HepG2 (cell line): ENCODE data around the gene TRERF1. TPM values are rescaled to one million over a fixed set of nuclear protein-coding genes. Genes with fewer than 3 reads are reported as not detected.

Source experiments
- ARID4A ChIP-seq: sonication (generic); formaldehyde crosslinking; IDR thresholded peaks from 2 replicates; pipeline ENCODE4 v1.5.0; 2020; ENCODE audit warnings: mild to moderate bottlenecking, missing genetic modification reagents, borderline replicate concordance
- ARNTL ChIP-seq: sonication (generic); formaldehyde crosslinking; IDR thresholded peaks from 2 replicates; pipeline ENCODE4 v1.4.0; 2020; ENCODE audit warnings: mild to moderate bottlenecking, missing genetic modification reagents
- ETV6 ChIP-seq: sonication (generic); formaldehyde crosslinking; conservative IDR thresholded peaks from 2 replicates; pipeline ENCODE4 v1.4.0; 2020; ENCODE audit warnings: missing genetic modification reagents
- IRX3 ChIP-seq: sonication (generic); formaldehyde crosslinking; IDR thresholded peaks from 2 replicates; pipeline ENCODE4 v1.8.1; 2023; ENCODE audit warnings: mild to moderate bottlenecking, low read depth, missing genetic modification reagents, borderline replicate concordance
- JARID2 ChIP-seq: sonication (generic); formaldehyde crosslinking; IDR thresholded peaks from 2 replicates; pipeline ENCODE4 v1.8.1; 2023; ENCODE audit warnings: missing genetic modification reagents, inconsistent platforms; ENCODE audit not compliant: insufficient replicate concordance
- NFRKB ChIP-seq: fragments of 450-650 bp; IDR thresholded peaks from 2 replicates; pipeline ENCODE4 v1.6.1; 2017
- RFXAP ChIP-seq: sonication (generic); formaldehyde crosslinking; IDR thresholded peaks from 2 replicates; pipeline ENCODE4 v1.4.0; 2020; ENCODE audit warnings: missing genetic modification reagents, borderline replicate concordance
- ZNF121 ChIP-seq: sonication (generic); formaldehyde crosslinking; IDR thresholded peaks from 2 replicates; pipeline ENCODE4 v1.5.0; 2020; ENCODE audit warnings: mild to moderate bottlenecking, missing genetic modification reagents
- ZNF407 ChIP-seq: sonication (generic); formaldehyde crosslinking; IDR thresholded peaks from one replicate; pipeline ENCODE4 v1.5.1; 2020; ENCODE audit warnings: mild to moderate bottlenecking, missing genetic modification reagents; ENCODE audit errors: not compliant biosample characterization
- ZNF562 ChIP-seq: sonication (generic); formaldehyde crosslinking; IDR thresholded peaks from 2 replicates; pipeline ENCODE4 v1.8.0; 2022; ENCODE audit warnings: missing genetic modification reagents, borderline replicate concordance
- polyA plus RNA-seq, 8 experiments: library from polyadenylated mRNA; depleted of rRNA in 3 of 8; stranded (reverse) in 7 of 8; unstranded in 1 of 8; fragments of >200 nt; fragmentation: Illumina TruSeq in 4 of 8; extraction: Trizol in 4 of 8; gene quantifications; 2 replicates each; pipeline versions ENCODE4 v1.2.1 to v1.2.3, GENCODE V29; 2011 to 2016; ENCODE audit warnings: low read depth in 4 of 8, missing spikeins in 1 of 8, mixed read lengths in 1 of 8; ENCODE audit not compliant: insufficient read depth in 1 of 8
- total RNA-seq, 5 experiments: library from RNA; depleted of rRNA; stranded (reverse); fragments of >200 nt; fragmentation: Illumina TruSeq; extraction: Trizol; gene quantifications; 2 replicates each; pipeline ENCODE4 v1.2.3, GENCODE V29; 2016; ENCODE audit warnings: low read depth in 1 of 5
- TF ChIP-seq, protein P1 (sequence below): sonication (generic); formaldehyde crosslinking; IDR thresholded peaks from 2 replicates; pipeline ENCODE4 v1.4.0; 2020; ENCODE audit warnings: mild to moderate bottlenecking, missing genetic modification reagents
- TF ChIP-seq, protein P2 (sequence below): IDR thresholded peaks from 2 replicates; pipeline ENCODE4 v1.6.1; 2016; ENCODE audit warnings: low read depth, control low read depth

TRERF1 gene
- total and polyA plus RNA-seq, 2 of the 13 experiments (the other 11 are each of a cell fraction or from before 2014, with no cell fraction given) = 0.02 TPM; not detected in 1

GRCh38 chr6:42217519-42218367 lies 234.0 kb downstream of the TRERF1 start, which contains the start of gene MRPS10 (continued):
- TF ChIP-seq ARID4A (CRISPR knock-in tag) (peak; percentile 84; the same call in 1 of the 2 replicates), IRX3 (no peak), ARNTL (CRISPR knock-in tag) (peak; percentile 28; the same call in 1 of the 2 replicates), NFRKB (no peak), ETV6 (CRISPR knock-in tag) (peak; percentile 83; the same call in 1 of the 2 replicates), ZNF121 (CRISPR knock-in tag) (peak; percentile 70; the same call in 1 of the 2 replicates), JARID2 (CRISPR knock-in tag) (peak; percentile 68), ZNF407 (no peak), ZNF562 (CRISPR knock-in tag) (no peak), RFXAP (CRISPR knock-in tag) (peak; percentile 86; the same call in 1 of the 2 replicates)
- TF ChIP-seq, protein P1, sequence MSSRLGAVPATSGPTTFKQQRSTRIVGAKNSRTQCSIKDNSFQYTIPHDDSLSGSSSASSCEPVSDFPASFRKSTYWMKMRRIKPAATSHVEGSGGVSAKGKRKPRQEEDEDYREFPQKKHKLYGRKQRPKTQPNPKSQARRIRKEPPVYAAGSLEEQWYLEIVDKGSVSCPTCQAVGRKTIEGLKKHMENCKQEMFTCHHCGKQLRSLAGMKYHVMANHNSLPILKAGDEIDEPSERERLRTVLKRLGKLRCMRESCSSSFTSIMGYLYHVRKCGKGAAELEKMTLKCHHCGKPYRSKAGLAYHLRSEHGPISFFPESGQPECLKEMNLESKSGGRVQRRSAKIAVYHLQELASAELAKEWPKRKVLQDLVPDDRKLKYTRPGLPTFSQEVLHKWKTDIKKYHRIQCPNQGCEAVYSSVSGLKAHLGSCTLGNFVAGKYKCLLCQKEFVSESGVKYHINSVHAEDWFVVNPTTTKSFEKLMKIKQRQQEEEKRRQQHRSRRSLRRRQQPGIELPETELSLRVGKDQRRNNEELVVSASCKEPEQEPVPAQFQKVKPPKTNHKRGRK (CRISPR knock-in tag) = no peak
- TF ChIP-seq, protein P2, sequence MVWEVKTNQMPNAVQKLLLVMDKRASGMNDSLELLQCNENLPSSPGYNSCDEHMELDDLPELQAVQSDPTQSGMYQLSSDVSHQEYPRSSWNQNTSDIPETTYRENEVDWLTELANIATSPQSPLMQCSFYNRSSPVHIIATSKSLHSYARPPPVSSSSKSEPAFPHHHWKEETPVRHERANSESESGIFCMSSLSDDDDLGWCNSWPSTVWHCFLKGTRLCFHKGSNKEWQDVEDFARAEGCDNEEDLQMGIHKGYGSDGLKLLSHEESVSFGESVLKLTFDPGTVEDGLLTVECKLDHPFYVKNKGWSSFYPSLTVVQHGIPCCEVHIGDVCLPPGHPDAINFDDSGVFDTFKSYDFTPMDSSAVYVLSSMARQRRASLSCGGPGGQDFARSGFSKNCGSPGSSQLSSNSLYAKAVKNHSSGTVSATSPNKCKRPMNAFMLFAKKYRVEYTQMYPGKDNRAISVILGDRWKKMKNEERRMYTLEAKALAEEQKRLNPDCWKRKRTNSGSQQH = no peak
